Neural cell (in vitro differentiated cells): ENCODE measurements around the gene ST6GALNAC4. TPM values are rescaled to one million over a fixed set of nuclear protein-coding genes. Genes with fewer than 3 reads are reported as not detected.

Experiments used
- H2AFZ ChIP-seq: fragments of 200-600, 300-800 bp; sonication (generic), shearing (Covaris generic); 2 replicates; pipeline ENCODE4 v1.6.0; 2014; ENCODE audit warnings: low read depth, mild to moderate bottlenecking, antibody characterized with exemption, low read length, moderate library complexity
- H3F3A ChIP-seq: fragments of 200-600 bp; shearing (Covaris generic); 2 replicates; pipeline ENCODE4 v1.6.1; 2016; ENCODE audit warnings: mild to moderate bottlenecking, moderate library complexity, mixed read lengths, antibody characterized with exemption, low read length; ENCODE audit not compliant: insufficient read depth, poor library complexity, severe bottlenecking
- H3K27ac ChIP-seq: fragments of 200-600, 300-800 bp; sonication (generic), shearing (Covaris generic); 2 replicates; pipeline ENCODE4 v1.5.1; 2014; ENCODE audit warnings: mild to moderate bottlenecking, low read length, moderate library complexity
- H3K27me3 ChIP-seq: fragments of 300-800, 200-600 bp; sonication (generic), shearing (Covaris generic); 2 replicates; pipeline ENCODE4 v1.6.0; 2014; ENCODE audit warnings: mild to moderate bottlenecking, low read depth, low read length, moderate library complexity; ENCODE audit not compliant: insufficient read depth
- H3K36me3 ChIP-seq: fragments of 300-800, 200-600 bp; sonication (generic), shearing (Covaris generic); 2 replicates; pipeline ENCODE4 v1.5.1; 2014; ENCODE audit warnings: mild to moderate bottlenecking, antibody characterized with exemption, low read length, moderate library complexity; ENCODE audit not compliant: insufficient read depth
- H3K4me2 ChIP-seq: fragments of 300-800, 200-600 bp; sonication (generic), shearing (Covaris generic); 2 replicates; pipeline ENCODE4 v1.6.0; 2014; ENCODE audit warnings: mild to moderate bottlenecking, low read length
- H3K4me3 ChIP-seq: fragments of 300-800, 200-600 bp; sonication (generic), shearing (Covaris generic); 2 replicates; pipeline ENCODE4 v1.5.1; 2014; ENCODE audit warnings: mild to moderate bottlenecking, low read length, moderate library complexity
- H3K79me2 ChIP-seq: fragments of 200-600 bp; shearing (Covaris generic); replicated peaks from 2 replicates; pipeline ENCODE4 v1.6.0; 2014; ENCODE audit warnings: mild to moderate bottlenecking, low read length, moderate library complexity; ENCODE audit not compliant: insufficient read depth
- H3K9ac ChIP-seq: fragments of 300-800, 200-600 bp; sonication (generic), shearing (Covaris generic); 2 replicates; pipeline ENCODE4 v1.6.1; 2016; ENCODE audit warnings: mild to moderate bottlenecking, low read length, mixed read lengths
- H3K9me2 ChIP-seq: fragments of 200-600 bp; shearing (Covaris generic); 2 replicates; pipeline ENCODE4 v1.6.1; 2016; ENCODE audit warnings: mild to moderate bottlenecking, low read length, mixed read lengths; ENCODE audit not compliant: insufficient read depth
- H3K9me3 ChIP-seq: fragments of 200-600, 300-800 bp; sonication (generic), shearing (Covaris generic); 2 replicates; pipeline ENCODE4 v1.6.1; 2016; ENCODE audit warnings: mild to moderate bottlenecking, mixed run types, low read length, moderate library complexity, mixed read lengths
- H4K20me1 ChIP-seq: fragments of 200-600 bp; shearing (Covaris generic); 2 replicates; pipeline ENCODE4 v1.6.1; 2016; ENCODE audit warnings: mild to moderate bottlenecking, mixed run types; ENCODE audit not compliant: insufficient read depth
- CTCF ChIP-seq: fragments of 450-650 bp; IDR thresholded peaks from 2 replicates; pipeline ENCODE4 v1.5.1; 2014; ENCODE audit warnings: antibody characterized with exemption, mild to moderate bottlenecking, moderate library complexity; ENCODE audit not compliant: poor library complexity, severe bottlenecking
- EP300 ChIP-seq: fragments of 450-650 bp; conservative IDR thresholded peaks from 2 replicates; pipeline ENCODE4 v1.6.1; 2014; ENCODE audit warnings: antibody characterized with exemption, mild to moderate bottlenecking, moderate library complexity; ENCODE audit not compliant: poor library complexity, severe bottlenecking
- EZH2 ChIP-seq: fragments of 200-600, 300-800 bp; shearing (Covaris generic), sonication (generic); IDR thresholded peaks from 2 replicates; pipeline ENCODE4 v1.6.1; 2014; ENCODE audit warnings: antibody characterized with exemption, low read length, borderline replicate concordance, mild to moderate bottlenecking; ENCODE audit not compliant: insufficient read depth, poor library complexity, severe bottlenecking
- MXI1 ChIP-seq: fragments of 450-650 bp; conservative IDR thresholded peaks from 2 replicates; pipeline ENCODE4 v1.6.1; 2014; ENCODE audit warnings: antibody characterized with exemption, mild to moderate bottlenecking; ENCODE audit not compliant: poor library complexity, severe bottlenecking
- POLR2AphosphoS5 ChIP-seq: IDR thresholded peaks from 2 replicates; pipeline ENCODE4 v1.6.1; 2012
- RAD21 ChIP-seq: fragments of 450-650 bp; conservative IDR thresholded peaks from 2 replicates; pipeline ENCODE4 v1.6.1; 2014; ENCODE audit warnings: antibody characterized with exemption, mild to moderate bottlenecking, moderate library complexity
- REST ChIP-seq: IDR thresholded peaks from 2 replicates; pipeline ENCODE4 v1.6.1; 2012; ENCODE audit warnings: borderline replicate concordance
- SMC3 ChIP-seq: fragments of 450-650 bp; conservative IDR thresholded peaks from 2 replicates; pipeline ENCODE4 v1.6.1; 2014; ENCODE audit warnings: antibody characterized with exemption, mild to moderate bottlenecking, moderate library complexity; ENCODE audit not compliant: poor library complexity
- TAF1 ChIP-seq: IDR thresholded peaks from 2 replicates; pipeline ENCODE4 v1.6.1; 2012; ENCODE audit warnings: low read depth
- polyA plus RNA-seq: library from polyadenylated mRNA; depleted of rRNA; stranded (reverse); fragments of >200 nt; gene quantifications from 2 replicates; pipeline ENCODE4 v1.2.3, GENCODE V29; 2014

Gene ST6GALNAC4
- polyA plus RNA-seq, 1 donor from 2014 or later: 5.9 TPM

GRCh38 chr9:127936347-127936852 is 19.6 kb upstream of the ST6GALNAC4 start:
- Histone ChIP-seq H3K27me3 (no peaks in the 10 kb centered on the region), H3K9ac (peak overlapping the region; percentile 65)
- TF ChIP-seq MXI1 (no peak), TAF1 (no peak), CTCF (no peak), POLR2AphosphoS5 (no peak), EP300 (no peak), SMC3 (no peak), EZH2 (no peak), RAD21 (no peak), REST (no peak)

GRCh38 chr9:127935765-127936221 is 19.0 kb upstream of the ST6GALNAC4 start:
- H3K9me2 ChIP-seq: no peaks in the 10 kb centered on the region
- no peak overlapping the region for H3K4me2 ChIP-seq
- H3K4me3 ChIP-seq: peak overlapping the region; percentile 92
- H3K9ac ChIP-seq: no peak overlapping the region
- H3K27ac ChIP-seq: no peak overlapping the region
- H3F3A ChIP-seq: no peaks in the 10 kb centered on the region
- no peak overlapping the region for H2AFZ ChIP-seq
- H3K79me2 ChIP-seq: peaks cover 11% of the 10 kb centered on the region
- H3K9me3 ChIP-seq: no peaks in the 10 kb centered on the region
- no peaks in the 10 kb centered on the region for H3K27me3 ChIP-seq
- no peaks in the 10 kb centered on the region for H3K36me3 ChIP-seq
- no peak for TF ChIP-seq SMC3
- no peak for TF ChIP-seq POLR2AphosphoS5
- TF ChIP-seq EZH2: no peak
- TF ChIP-seq MXI1: no peak
- TF ChIP-seq CTCF: no peak
- TF ChIP-seq EP300: no peak
- no peak for TF ChIP-seq TAF1
- no peaks in the 10 kb centered on the region for H4K20me1 ChIP-seq

More at GRCh38 chr9:127936347-127936852, 19.6 kb upstream of the ST6GALNAC4 start:
- H3K36me3 ChIP-seq: no peaks in the 10 kb centered on the region
- no peak overlapping the region for H3K27ac ChIP-seq
- H3K79me2 ChIP-seq: peaks cover 11% of the 10 kb centered on the region
- H3K4me3 ChIP-seq: peak overlapping the region; percentile 92
- no peaks in the 10 kb centered on the region for H4K20me1 ChIP-seq
- peak overlapping the region; percentile 95 for H3K4me2 ChIP-seq
- H3F3A ChIP-seq: no peaks in the 10 kb centered on the region
- no peaks in the 10 kb centered on the region for H3K9me2 ChIP-seq
- no peaks in the 10 kb centered on the region for H3K9me3 ChIP-seq
- H2AFZ ChIP-seq: no peak overlapping the region
